Tibial artery (tissue), 4 donors: ENCODE data around the gene KCNK5.

Source experiments
- DNase-seq, 2 donors: peaks; one replicate each; pipeline ENCODE4 v3.0.0-alpha.2; 2019
- H3K27ac ChIP-seq, 2 donors: fragments of 200-600 bp; sonication (generic) in 1 of 2; 1 replicate in 1 of 2; 2 replicates in 1 of 2; pipeline ENCODE4 v1.5.1; 2018 to 2019; ENCODE audit warnings: mild to moderate bottlenecking in 1 of 2
- H3K27me3 ChIP-seq, 2 donors: fragments of 200-600 bp; sonication (generic) in 1 of 2; one replicate each; pipeline versions ENCODE4 v1.5.1 to v1.6.0; 2016 to 2019
- H3K36me3 ChIP-seq, 3 donors: fragments of 200-600 bp; sonication (generic) in 2 of 3; one replicate each; pipeline ENCODE4 v1.5.1; 2016 to 2019; ENCODE audit warnings: mild to moderate bottlenecking in 2 of 3
- H3K4me1 ChIP-seq, 4 donors: fragments of 200-600 bp; sonication (generic) in 2 of 4; 1 replicate in 3 of 4; 2 replicates in 1 of 4; pipeline ENCODE4 v1.5.1; 2016 to 2019
- H3K4me3 ChIP-seq, 2 donors: fragments of 200-600 bp; sonication (generic) in 1 of 2; 1 replicate in 1 of 2; 2 replicates in 1 of 2; pipeline ENCODE4 v1.5.1; 2018 to 2019; ENCODE audit warnings: mild to moderate bottlenecking in 2 of 2
- H3K9me3 ChIP-seq, 3 donors: fragments of 200-600 bp; sonication (generic) in 1 of 3; one replicate each; pipeline ENCODE4 v1.5.1; 2016 to 2019
- intact Hi-C: fragments of 100-400 bp; cut with DNase I; formaldehyde crosslinking; loops from one replicate; pipeline ENCODE4 v1.15.0; 2023; ENCODE audit warnings: low total_unique reads
- TF ChIP-seq, protein P1 (sequence below), 2 experiments: fragments of 200-600 bp in 1 of 2; fragments of 450-650 bp in 1 of 2; IDR thresholded peaks; one replicate each; pipeline ENCODE4 v1.5.1; 2017 to 2019; ENCODE audit warnings: antibody characterized with exemption in 2 of 2, mild to moderate bottlenecking in 1 of 2, moderate library complexity in 1 of 2

The KCNK5 gene

DNA sequence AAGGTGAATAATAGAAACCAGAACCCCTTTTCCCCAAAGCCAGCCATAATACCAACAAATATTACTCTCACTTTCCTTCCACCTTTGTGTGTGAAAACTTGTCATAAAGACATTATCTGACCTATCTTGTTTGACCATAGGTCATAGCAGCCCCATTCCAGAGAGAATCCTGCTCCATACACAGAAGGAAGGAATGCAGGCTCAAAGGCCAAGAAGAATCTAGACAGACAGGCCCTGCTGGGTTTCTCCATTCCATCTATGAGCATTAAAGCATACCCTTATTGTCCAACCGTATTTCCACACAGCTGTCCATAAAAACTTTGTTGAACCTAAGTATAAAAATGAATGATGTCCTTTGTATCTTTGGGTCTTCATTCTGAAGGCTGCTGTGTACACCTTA is 40.7 kb upstream of the KCNK5 start:
- Histone ChIP-seq H3K27me3 (no peaks in the 10 kb centered on the region), H3K36me3 (no peaks in the 10 kb centered on the region), H3K27ac (no peak overlapping the region), H3K4me3 (no peak overlapping the region), H3K4me1 (no peaks in the 10 kb centered on the region), H3K9me3 (no peaks in the 10 kb centered on the region)
- intact Hi-C loops, result no loop called here
- TF ChIP-seq, protein P1, sequence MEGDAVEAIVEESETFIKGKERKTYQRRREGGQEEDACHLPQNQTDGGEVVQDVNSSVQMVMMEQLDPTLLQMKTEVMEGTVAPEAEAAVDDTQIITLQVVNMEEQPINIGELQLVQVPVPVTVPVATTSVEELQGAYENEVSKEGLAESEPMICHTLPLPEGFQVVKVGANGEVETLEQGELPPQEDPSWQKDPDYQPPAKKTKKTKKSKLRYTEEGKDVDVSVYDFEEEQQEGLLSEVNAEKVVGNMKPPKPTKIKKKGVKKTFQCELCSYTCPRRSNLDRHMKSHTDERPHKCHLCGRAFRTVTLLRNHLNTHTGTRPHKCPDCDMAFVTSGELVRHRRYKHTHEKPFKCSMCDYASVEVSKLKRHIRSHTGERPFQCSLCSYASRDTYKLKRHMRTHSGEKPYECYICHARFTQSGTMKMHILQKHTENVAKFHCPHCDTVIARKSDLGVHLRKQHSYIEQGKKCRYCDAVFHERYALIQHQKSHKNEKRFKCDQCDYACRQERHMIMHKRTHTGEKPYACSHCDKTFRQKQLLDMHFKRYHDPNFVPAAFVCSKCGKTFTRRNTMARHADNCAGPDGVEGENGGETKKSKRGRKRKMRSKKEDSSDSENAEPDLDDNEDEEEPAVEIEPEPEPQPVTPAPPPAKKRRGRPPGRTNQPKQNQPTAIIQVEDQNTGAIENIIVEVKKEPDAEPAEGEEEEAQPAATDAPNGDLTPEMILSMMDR (IDR thresholded peaks at IDR 0.05), result no peak
- DNase-seq, result no peak

DNA sequence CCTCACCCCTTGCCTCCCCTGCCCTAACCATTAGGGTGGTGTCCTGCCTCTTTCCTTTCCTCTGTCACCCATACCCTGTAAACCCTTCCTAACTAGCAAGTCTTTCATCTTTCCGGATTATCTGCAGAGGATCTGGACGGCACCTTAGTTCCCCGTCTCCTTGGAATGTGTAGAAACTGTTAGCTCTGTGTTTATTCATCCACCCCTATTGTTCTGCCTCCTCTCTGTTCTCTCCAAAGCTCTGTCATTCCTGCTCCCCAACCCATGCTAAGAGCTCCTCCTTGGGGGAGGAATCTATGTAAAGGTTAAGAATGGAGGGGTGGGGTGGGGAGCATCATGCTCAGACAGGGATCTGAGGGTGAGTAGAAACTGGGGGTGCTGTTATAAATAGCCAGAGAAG is 39.4 kb upstream of the KCNK5 start:
- intact Hi-C loops, result no loop called here
- Histone ChIP-seq H3K9me3 (no peaks in the 10 kb centered on the region), H3K4me1 (no peaks in the 10 kb centered on the region), H3K27me3 (no peaks in the 10 kb centered on the region), H3K4me3 (no peak overlapping the region), H3K36me3 (no peaks in the 10 kb centered on the region), H3K27ac (no peak overlapping the region)
- TF ChIP-seq, protein P1 (IDR thresholded peaks at IDR 0.05), result no peak
- DNase-seq, result no peak

DNA sequence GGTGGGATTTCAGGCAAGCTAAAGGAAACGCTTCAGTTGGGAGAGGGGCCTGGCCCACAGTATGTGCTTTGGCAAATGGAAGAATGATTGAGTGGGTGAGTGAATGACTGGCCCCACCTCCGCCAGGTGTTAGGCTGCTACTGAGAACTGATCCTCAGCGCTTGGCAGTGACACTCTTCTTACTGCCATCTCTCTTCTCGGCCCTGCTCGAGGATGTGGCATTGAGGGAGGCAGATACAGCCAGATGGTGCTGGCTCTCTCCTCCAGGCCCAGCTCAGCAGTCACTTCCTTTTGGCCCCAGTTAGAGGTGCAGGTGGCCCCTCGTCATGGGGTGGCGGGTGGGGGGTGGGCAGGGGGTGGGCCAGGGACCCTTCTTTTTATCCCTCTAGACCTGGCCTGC is 38.9 kb upstream of the KCNK5 start:
- Histone ChIP-seq H3K36me3 (no peaks in the 10 kb centered on the region), H3K9me3 (no peaks in the 10 kb centered on the region), H3K27me3 (no peaks in the 10 kb centered on the region), H3K27ac (no peak overlapping the region), H3K4me3 (no peak overlapping the region), H3K4me1 (no peaks in the 10 kb centered on the region)
- DNase-seq, result no peak
- intact Hi-C loops, result no loop called here
- TF ChIP-seq, protein P1 (IDR thresholded peaks at IDR 0.05), result no peak

DNA sequence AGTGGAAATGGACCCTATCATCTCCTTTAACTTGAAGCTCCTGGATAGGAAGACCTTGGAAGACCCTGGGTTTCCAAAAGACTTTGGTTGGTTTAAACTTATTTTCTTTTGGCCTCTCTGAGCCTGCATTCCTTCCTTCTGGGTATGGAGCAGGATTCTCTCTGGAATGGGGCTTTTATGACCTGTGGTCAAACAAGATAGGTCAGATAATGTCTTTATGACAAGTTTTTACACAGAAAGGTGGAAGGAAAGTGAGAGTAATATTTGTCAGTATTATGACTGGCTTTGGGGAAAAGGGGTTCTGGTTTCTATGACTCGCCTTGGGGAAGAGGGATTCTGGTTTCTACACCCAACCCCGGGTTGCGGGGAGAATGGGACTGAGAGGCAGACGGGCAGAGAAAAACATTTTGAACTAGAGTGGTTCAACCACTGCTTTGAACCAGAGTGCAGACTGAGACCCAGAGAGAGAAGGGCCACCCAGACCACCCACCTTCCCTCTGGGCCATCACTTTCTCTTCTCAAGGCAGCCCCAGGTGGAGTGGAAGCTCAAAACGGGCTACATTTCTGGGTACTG is 37.6 kb upstream of the KCNK5 start:
- Histone ChIP-seq H3K4me1 (no peaks in the 10 kb centered on the region), H3K27ac (no peak overlapping the region), H3K9me3 (no peaks in the 10 kb centered on the region), H3K4me3 (no peak overlapping the region), H3K36me3 (no peaks in the 10 kb centered on the region), H3K27me3 (peaks cover 0 to 2% of the 10 kb centered on the region in 2 donors)
- no peak for DNase-seq
- TF ChIP-seq, protein P1 (IDR thresholded peaks at IDR 0.05), result no peak
- intact Hi-C loops, result no loop called here

DNA sequence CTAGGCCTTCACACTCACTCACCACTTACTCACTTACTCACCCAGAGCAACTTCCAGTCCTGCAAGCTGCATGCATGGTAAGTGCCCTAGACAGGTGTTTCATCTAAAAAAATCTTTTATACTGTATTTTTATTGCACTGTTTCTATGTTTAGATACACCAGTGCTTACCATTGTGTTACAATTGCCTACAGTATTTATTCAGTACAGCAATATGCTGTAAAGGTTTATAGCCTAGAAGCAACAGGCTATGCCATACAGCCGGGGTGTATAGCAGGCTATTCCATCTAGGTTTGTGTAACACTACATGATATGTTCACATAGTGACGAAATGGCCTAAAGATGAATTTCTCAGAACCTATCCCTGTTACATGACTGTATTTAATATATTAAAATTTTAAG is 37.1 kb upstream of the KCNK5 start:
- intact Hi-C loops, result no loop called here
- TF ChIP-seq, protein P1 (IDR thresholded peaks at IDR 0.05), result no peak
- Histone ChIP-seq H3K4me3 (no peak overlapping the region), H3K9me3 (no peaks in the 10 kb centered on the region), H3K27me3 (peaks cover 0 to 7% of the 10 kb centered on the region in 2 donors), H3K4me1 (no peaks in the 10 kb centered on the region), H3K36me3 (no peaks in the 10 kb centered on the region), H3K27ac (no peak overlapping the region)
- DNase-seq, result no peak
